Adrenal gland (tissue), 12 donors: ENCODE measurements around the gene CST6. TPM values are rescaled to one million over a fixed set of nuclear protein-coding genes. Genes with fewer than 3 reads are reported as not detected.

ENCODE experiments used
- DNase-seq, 7 donors: peaks; one replicate each; pipeline ENCODE4 v3.0.0-alpha.2; 2019 to 2020
- H3K27ac ChIP-seq, 5 donors: fragments of 200-600 bp; sonication (generic) in 4 of 5; 1 replicate in 3 of 5; 2 replicates in 2 of 5; pipeline versions ENCODE4 v1.5.1 to v1.8.0; 2016 to 2020; ENCODE audit warnings: mild to moderate bottlenecking in 1 of 5
- H3K27me3 ChIP-seq: fragments of 200-600 bp; 2 replicates; pipeline ENCODE4 v1.8.0; 2021
- H3K36me3 ChIP-seq, 2 donors: fragments of 200-600 bp; replicated peaks in 1 of 2; 1 replicate in 1 of 2; 2 replicates in 1 of 2; pipeline versions ENCODE4 v1.5.1 to v1.8.0; 2018 to 2022
- H3K4me1 ChIP-seq, 2 donors: fragments of 200-600 bp; replicated peaks in 1 of 2; 1 replicate in 1 of 2; 2 replicates in 1 of 2; pipeline versions ENCODE4 v1.5.1 to v1.8.0; 2018 to 2021
- H3K4me3 ChIP-seq, 4 donors: fragments of 200-600 bp; sonication (generic) in 3 of 4; one replicate each; pipeline ENCODE4 v1.5.1; 2016 to 2018
- H3K9me3 ChIP-seq, 3 donors: fragments of 200-600 bp; sonication (generic) in 1 of 3; replicated peaks in 1 of 3; 1 replicate in 2 of 3; 2 replicates in 1 of 3; pipeline versions ENCODE4 v1.5.1 to v1.8.0; 2016 to 2021
- CTCF ChIP-seq, 6 experiments: fragments of 450-650 bp in 4 of 6; fragments of 200-600 bp in 2 of 6; sonication (generic) in 1 of 6; IDR thresholded peaks; 1 replicate in 5 of 6; 2 replicates in 1 of 6; pipeline versions ENCODE4 v1.5.1 to v1.8.0; 2016 to 2021; ENCODE audit warnings: antibody characterized with exemption in 6 of 6, mild to moderate bottlenecking in 2 of 6, moderate library complexity in 1 of 6
- POLR2A ChIP-seq, 2 donors: fragments of 450-650 bp; IDR thresholded peaks; one replicate each; pipeline ENCODE4 v1.6.1; 2017; ENCODE audit warnings: antibody characterized with exemption in 2 of 2, mild to moderate bottlenecking in 2 of 2, moderate library complexity in 1 of 2
- WGBS, 4 donors: extraction: QIAGEN DNeasy Blood & Tissue Kit in 2 of 4; methylation state at CpG; one replicate each; pipeline versions ENCODE4 v1.1.5 to v1.1.7; 2013 to 2017; 5-methylcytosine and 5-hydroxymethylcytosine counted together
- intact Hi-C, 2 donors: fragments of 100-400 bp; cut with DNase I; formaldehyde crosslinking; loops; one replicate each; pipeline versions ENCODE4 v1.14.1 to v1.15.0; 2022 to 2023
- polyA plus RNA-seq, 3 donors: library from polyadenylated mRNA; stranded (reverse); fragments of 200-250 nt in 2 of 3; fragments of 350-450 nt in 1 of 3; fragmentation: Illumina TruSeq in 1 of 3; extraction: RNeasy Lipid Tissue Mini Kit (QIAGEN cat#74804) in 1 of 3; gene quantifications; one replicate each; pipeline ENCODE4 v1.2.3, GENCODE V29; 2013 to 2014
- total RNA-seq, 9 donors: library from RNA; depleted of rRNA in 4 of 9; stranded (reverse); fragments of >200 nt in 4 of 9; fragments of 120-200 nt in 1 of 9; fragmentation: NEBNext Ultra II Directional in 1 of 9; extraction: Animal tissue kit (Norgen Biotek cat#: 25700) in 1 of 9; gene quantifications; one replicate each; pipeline versions ENCODE4 v1.1.0 to v1.2.4, GENCODE V29; 2013 to 2023
- donor health status: healthy with polysubstance abuse.
- donor health status: Bipolar disorder and iron deficiency.
- donor health status: DM: yes; HTN: yes; CAD: no.
- donor health status: DM: no; HTN: no; CAD: no.
- donor health status: DM: no; HTN: no; CAD: no.
- donor health status: DM: yes; HTN: yes; CAD: no.

Gene CST6
- total and polyA plus RNA-seq, 12 donors = 0.24 to 0.55 TPM; not detected in 10

DNA sequence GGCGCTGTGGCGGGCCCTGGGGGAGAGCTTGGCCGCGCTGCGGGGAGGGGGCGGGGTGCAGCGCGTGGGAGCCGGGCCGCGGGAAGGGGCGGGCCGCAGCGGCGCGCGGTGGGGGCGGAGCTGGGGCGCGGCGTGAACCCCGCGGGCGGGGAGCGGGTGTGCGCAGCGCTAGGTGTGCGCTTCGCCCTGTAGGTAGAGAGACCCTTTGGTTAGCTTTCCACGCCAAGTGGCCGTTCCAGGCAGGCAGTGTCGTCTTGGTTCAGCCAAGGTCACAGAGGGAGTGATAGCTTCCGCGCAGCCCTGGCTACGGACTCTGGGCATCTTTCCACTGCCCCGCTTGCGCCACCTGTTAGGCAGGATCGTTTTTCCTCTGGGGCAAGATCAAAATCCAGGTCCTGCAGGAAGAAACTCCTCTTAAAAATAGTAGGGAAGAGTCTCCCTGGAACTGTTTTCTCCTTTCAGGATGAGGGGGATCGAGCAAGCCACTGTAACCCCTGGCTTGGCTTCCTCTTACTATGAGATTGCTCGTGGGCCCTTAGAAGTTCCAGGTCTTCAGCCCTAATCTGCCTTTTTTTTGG lies 9.1 kb upstream of the CST6 start:
- no peak for TF ChIP-seq POLR2A (IDR thresholded peaks at IDR 0.05)
- peak in 1 of 6 experiments; percentile 12 for TF ChIP-seq CTCF (IDR thresholded peaks at IDR 0.05)
- H3K9me3 ChIP-seq = no peaks in the 10 kb centered on the region
- peaks cover 5 to 33% of the 10 kb centered on the region in 2 donors for H3K4me1 ChIP-seq
- intact Hi-C loops = no loop called here
- peak; percentile 66 to 83 (median 81) for DNase-seq
- WGBS, 4 donors = 0 to 1% (median 0%) methylated on average over 7 to 40 of the region's 40 CpGs
- peak overlapping the region; percentile 91 to 96 (median 94) for H3K27ac ChIP-seq
- H3K27me3 ChIP-seq = no peaks in the 10 kb centered on the region
- peaks cover 0 to 40% of the 10 kb centered on the region in 2 donors for H3K36me3 ChIP-seq
- peak overlapping the region; percentile 56 to 98 (median 94) for H3K4me3 ChIP-seq

- intact Hi-C loops = no loop called here
- peak overlapping the region; percentile 48 to 96 (median 94) for H3K27ac ChIP-seq
- H3K4me3 ChIP-seq = peak overlapping the region in 2 of 4 donors; percentile 56 to 91
- no peak for DNase-seq
- WGBS, 4 donors = 57 to 76% (median 64%) methylated on average over 6 of the region's 6 CpGs
- peaks cover 0 to 35% of the 10 kb centered on the region in 2 donors for H3K36me3 ChIP-seq
- no peaks in the 10 kb centered on the region for H3K27me3 ChIP-seq
- TF ChIP-seq POLR2A (IDR thresholded peaks at IDR 0.05) = no peak
- TF ChIP-seq CTCF (IDR thresholded peaks at IDR 0.05) = no peak
- H3K4me1 ChIP-seq = peaks cover 5 to 33% of the 10 kb centered on the region in 2 donors
- H3K9me3 ChIP-seq = no peaks in the 10 kb centered on the region
Measured at GRCh38 chr11:66003291-66003690, 8.5 kb upstream of the CST6 start.

- no peaks in the 10 kb centered on the region for H3K9me3 ChIP-seq
- 85 to 89% (median 87%) methylated on average over 4 of the region's 4 CpGs for WGBS, 4 donors
- H3K4me1 ChIP-seq = peaks cover 5 to 33% of the 10 kb centered on the region in 2 donors
- H3K4me3 ChIP-seq = no peak overlapping the region
- no peak overlapping the region for H3K27ac ChIP-seq
- no peaks in the 10 kb centered on the region for H3K27me3 ChIP-seq
- intact Hi-C loops = no loop called here
- TF ChIP-seq POLR2A (IDR thresholded peaks at IDR 0.05) (no peak), CTCF (IDR thresholded peaks at IDR 0.05) (no peak)
- H3K36me3 ChIP-seq = peaks cover 0 to 26% of the 10 kb centered on the region in 2 donors
- DNase-seq = no peak
Measured at GRCh38 chr11:66004186-66004585, 7.6 kb upstream of the CST6 start.

DNA sequence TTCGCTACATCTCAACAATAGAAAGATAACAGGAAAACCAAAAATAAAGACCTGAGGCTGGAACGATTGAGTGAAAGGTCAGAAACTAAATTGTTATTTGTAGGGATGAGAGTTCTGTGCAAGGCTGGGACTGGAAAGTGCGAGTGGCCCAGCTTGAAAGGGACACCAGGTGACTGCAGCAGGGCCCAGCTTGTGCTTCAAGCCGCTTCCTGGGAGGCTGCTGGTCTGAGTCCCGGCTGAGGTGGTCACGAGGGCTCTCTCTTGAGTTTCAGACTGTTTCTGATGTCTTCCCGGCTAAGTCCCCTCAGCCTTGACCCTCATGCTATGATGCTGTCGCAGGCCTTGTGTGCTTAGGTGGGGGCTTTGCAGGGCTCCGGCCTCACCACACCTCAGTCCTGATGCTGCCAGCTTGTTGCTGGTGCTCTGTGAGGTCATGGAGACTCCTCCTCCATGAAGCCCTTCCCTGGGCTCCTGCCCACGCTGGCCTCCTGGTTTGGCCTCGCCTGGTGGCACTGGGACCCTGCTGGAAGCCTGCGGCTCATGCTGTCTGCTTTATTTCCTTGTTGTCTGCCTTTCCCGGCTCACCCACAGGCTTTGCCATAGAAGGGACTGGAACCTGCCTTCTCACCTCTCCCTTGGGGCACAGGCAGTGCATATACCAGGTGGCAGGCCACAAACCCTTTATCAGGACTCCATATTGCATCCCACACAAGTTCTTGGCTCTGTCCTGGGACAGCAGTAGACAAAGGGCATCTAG lies 5.5 kb upstream of the CST6 start:
- no peak overlapping the region for H3K4me3 ChIP-seq
- 79 to 87% (median 82%) methylated on average over 8 to 13 of the region's 13 CpGs for WGBS, 4 donors
- intact Hi-C loops = no loop called here
- H3K36me3 ChIP-seq = peaks cover 0 to 15% of the 10 kb centered on the region in 2 donors
- H3K27ac ChIP-seq = peak overlapping the region in 3 of 5 donors; percentile 45 to 91 (median 77)
- H3K4me1 ChIP-seq = peaks cover 5 to 21% of the 10 kb centered on the region in 2 donors
- TF ChIP-seq POLR2A (IDR thresholded peaks at IDR 0.05) (no peak), CTCF (IDR thresholded peaks at IDR 0.05) (no peak)
- peaks cover under 1% of the 10 kb centered on the region for H3K27me3 ChIP-seq
- no peak for DNase-seq
- H3K9me3 ChIP-seq = no peaks in the 10 kb centered on the region
